Cardiac fibroblast (primary cell): Measurements from ENCODE around the gene MEPCE.

ENCODE experiments used
- DNase-seq, 2 donors: peaks; one replicate each; pipeline versions ENCODE4 v3.0.0 to v3.0.0-alpha.2; 2010; ENCODE audit warnings: low read depth in 2 of 2
- H3K4me3 ChIP-seq, 2 donors: replicated peaks in 1 of 2; 1 replicate in 1 of 2; 2 replicates in 1 of 2; pipeline ENCODE4 v1.5.1; 2011; ENCODE audit warnings: low read depth in 2 of 2, low read length in 2 of 2, mild to moderate bottlenecking in 2 of 2, moderate library complexity in 1 of 2
- TF ChIP-seq, protein P1 (sequence below): IDR thresholded peaks from one replicate; pipeline ENCODE4 v1.5.1; 2011; ENCODE audit warnings: low read depth, mild to moderate bottlenecking, low read length, inconsistent platforms

MEPCE gene

DNA sequence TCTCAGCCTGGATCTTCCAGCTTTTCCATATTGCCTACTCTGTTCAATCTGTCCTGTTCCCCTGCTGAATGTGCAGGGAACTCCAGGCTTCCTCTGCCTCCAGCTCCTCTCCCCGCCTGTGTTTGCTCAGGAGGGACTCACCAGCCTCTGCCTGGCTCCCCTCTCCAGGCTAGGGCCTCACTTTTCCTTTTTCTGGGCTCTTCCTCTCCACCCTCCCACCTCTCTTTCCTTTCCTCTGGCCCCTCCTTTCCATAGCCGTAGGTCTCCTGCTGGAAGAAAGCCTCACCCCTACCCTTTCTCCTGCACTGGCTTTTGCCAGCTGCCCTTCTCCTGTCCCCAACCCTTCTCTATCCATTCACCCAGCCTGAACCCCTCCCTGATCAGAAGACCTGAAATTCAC lies 31.4 kb upstream of the MEPCE start:
- DNase-seq: no peak
- TF ChIP-seq, protein P1, sequence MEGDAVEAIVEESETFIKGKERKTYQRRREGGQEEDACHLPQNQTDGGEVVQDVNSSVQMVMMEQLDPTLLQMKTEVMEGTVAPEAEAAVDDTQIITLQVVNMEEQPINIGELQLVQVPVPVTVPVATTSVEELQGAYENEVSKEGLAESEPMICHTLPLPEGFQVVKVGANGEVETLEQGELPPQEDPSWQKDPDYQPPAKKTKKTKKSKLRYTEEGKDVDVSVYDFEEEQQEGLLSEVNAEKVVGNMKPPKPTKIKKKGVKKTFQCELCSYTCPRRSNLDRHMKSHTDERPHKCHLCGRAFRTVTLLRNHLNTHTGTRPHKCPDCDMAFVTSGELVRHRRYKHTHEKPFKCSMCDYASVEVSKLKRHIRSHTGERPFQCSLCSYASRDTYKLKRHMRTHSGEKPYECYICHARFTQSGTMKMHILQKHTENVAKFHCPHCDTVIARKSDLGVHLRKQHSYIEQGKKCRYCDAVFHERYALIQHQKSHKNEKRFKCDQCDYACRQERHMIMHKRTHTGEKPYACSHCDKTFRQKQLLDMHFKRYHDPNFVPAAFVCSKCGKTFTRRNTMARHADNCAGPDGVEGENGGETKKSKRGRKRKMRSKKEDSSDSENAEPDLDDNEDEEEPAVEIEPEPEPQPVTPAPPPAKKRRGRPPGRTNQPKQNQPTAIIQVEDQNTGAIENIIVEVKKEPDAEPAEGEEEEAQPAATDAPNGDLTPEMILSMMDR: no peak
- H3K4me3 ChIP-seq: no peak overlapping the region

DNA sequence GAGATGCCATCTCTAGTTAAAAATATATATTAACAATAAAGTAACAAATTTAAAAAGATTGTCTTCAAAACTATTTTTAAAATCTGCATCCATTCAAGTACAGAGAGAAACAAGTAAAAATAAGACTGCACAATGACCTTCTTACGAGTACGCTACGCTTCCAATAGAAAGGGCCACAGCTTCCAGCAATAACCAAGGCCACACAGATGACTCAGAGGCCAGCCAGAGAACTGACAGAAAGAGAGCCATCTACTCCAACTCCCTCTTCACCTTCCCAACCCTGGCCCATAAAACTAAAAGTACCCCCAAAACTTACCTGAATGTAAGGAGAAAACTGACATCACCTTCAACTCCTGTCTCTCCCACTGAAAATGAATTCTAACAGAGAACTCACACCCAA lies 29.6 kb upstream of the MEPCE start:
- H3K4me3 ChIP-seq: no peak overlapping the region
- TF ChIP-seq, protein P1: no peak
- DNase-seq: no peak

DNA sequence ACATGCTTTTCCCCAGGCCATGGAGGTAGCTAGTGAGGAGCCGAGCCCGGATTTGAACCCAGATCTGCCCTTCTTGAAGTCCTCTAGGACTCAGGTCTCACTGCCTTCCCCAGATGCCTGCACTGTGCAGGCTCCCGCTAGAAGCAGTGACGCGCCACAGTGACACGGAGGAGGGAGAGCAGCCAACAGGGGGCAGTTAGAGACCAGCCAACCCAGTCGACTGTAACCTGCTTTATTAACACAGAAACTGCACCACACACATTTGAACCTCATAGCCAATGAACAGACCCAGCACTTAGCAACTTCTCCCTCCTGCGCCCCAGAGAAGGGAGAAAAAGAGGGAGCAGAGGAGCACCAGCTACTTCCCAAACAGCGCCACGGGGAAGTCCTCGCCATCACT lies 29.0 kb upstream of the MEPCE start:
- TF ChIP-seq, protein P1: no peak
- peak in 1 of 2 donors; percentile 14 for DNase-seq
- no peak overlapping the region for H3K4me3 ChIP-seq

DNA sequence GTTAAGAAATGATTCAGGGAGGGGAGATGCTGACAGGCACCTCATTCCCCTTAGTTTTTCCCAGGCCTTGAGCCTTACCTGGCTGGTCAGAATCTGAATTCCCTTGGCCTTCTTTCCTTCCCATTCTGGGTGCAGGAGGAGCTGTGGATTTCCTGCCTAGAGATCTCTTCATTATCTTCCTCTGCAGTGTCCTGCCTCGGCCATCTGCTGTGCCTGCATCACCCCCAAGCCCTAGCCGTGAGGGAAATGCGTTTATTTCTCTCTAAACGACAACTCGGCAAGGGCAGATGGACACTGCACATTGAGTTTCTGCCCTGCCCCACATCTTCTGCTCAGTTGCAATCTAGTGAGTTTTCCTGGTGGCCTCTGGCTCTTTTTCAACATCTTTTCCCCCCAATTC lies 27.8 kb upstream of the MEPCE start:
- no peak for DNase-seq
- TF ChIP-seq, protein P1: no peak
- H3K4me3 ChIP-seq: no peak overlapping the region

DNA sequence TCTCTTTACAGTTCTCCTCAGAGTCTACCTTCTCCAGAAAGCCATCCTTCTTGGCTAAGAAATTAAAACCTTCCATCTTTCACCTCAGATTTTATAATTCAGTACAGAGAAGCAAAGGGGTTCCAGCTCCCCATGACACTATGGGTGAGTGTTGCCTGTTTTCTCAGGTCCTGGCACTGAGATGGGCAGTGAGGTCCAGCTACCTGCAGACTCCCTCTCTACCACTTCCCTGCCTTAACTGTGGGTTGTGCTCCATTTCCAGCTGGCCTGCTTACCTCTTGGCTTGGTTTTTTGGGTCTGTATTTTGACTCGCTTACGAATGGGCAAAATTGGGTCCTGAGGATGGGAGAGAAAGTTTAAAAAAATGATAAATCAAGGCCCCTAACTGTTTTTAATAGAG lies 27.4 kb upstream of the MEPCE start:
- H3K4me3 ChIP-seq: no peak overlapping the region
- DNase-seq: no peak
- TF ChIP-seq, protein P1: no peak

DNA sequence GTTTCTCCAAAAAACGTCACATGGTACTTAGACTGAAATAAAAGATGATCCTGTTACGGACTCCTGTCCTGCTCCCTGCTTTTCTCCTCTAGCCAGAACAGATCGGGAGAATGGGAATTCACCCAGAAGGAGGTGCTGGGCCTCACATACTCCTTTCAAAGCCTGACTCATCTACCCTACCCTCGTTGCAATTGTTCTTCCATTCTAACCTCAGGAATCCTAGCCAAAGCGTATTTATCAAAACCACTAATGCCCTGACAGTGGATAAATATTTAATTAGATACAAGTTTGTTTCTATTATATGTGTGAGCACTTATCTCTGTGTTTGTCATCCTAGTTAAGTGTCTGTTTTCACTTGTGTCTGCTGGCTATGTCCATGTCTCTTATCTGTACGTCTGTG lies 22.9 kb upstream of the MEPCE start:
- peak; percentile 54 to 71 for DNase-seq
- no peak overlapping the region for H3K4me3 ChIP-seq
- TF ChIP-seq, protein P1: no peak

DNA sequence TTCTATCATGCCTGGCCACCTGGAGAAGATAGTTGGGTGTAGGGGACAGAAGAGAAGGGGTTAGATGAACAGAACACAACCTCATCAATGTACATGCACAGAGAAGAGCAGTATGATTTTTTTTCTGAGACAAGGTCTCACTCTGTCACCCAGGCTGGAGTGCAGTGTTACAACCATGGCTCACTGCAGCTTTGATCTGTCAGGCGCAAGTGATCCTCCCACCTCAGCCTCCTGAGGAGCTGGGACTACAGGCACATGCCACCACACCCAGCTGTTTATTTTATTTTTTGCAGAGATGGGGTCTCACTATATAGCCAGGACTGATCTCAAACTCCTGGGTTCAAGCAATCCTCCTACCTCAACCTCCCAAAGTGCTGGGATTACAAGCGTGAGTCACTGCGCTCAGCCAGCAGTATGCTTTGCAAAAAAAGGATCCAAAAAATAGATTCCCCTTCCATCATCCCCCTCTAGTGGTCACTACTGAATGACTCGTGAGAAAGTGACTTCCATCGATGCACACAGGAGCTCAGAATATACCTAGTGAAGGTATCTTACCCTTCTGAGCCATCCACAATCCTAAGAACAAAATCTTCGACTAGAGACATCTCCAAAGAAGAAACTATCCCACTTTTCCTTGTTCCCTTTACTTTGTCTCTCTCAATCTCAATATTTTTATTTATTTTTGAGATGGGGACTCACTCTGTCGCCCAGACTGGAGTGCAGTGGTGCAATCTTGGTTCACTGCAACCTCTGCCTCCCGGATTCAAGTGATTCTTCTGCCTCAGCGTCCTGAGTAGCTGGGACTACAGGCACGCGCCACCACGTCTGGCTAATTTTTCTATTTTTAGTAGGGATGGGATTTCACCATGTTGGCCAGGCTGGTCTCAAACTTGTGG lies 22.1 kb upstream of the MEPCE start:
- no peak overlapping the region for H3K4me3 ChIP-seq
- peak; percentile 86 to 89 for DNase-seq

More for the DNA sequence above, 22.1 kb upstream of the MEPCE start:
- TF ChIP-seq, protein P1: peak; percentile 67
